ENCODE measurements around the gene HAPLN1. TPM values are rescaled to one million over a fixed set of nuclear protein-coding genes. Genes with fewer than 3 reads are reported as not detected.

The HAPLN1 gene
- total and polyA plus RNA-seq, 2 experiments from 2014 or later, result 1.5 to 4.0 TPM

GRCh38 chr5:83653669-83654068 lies 67.0 kb downstream of the HAPLN1 start:
- no peak overlapping the region for H3K4me2 ChIP-seq
- H2AFZ ChIP-seq, result no peak overlapping the region
- no peak for TF ChIP-seq ZNF331 (CRISPR knock-in tag; IDR thresholded peaks at IDR 0.05; ENCODE audit: low read depth)
- TF ChIP-seq STAT1 (IDR thresholded peaks at IDR 0.05; ENCODE audit: unreplicated experiment), result no peak
- TF ChIP-seq, protein P1, sequence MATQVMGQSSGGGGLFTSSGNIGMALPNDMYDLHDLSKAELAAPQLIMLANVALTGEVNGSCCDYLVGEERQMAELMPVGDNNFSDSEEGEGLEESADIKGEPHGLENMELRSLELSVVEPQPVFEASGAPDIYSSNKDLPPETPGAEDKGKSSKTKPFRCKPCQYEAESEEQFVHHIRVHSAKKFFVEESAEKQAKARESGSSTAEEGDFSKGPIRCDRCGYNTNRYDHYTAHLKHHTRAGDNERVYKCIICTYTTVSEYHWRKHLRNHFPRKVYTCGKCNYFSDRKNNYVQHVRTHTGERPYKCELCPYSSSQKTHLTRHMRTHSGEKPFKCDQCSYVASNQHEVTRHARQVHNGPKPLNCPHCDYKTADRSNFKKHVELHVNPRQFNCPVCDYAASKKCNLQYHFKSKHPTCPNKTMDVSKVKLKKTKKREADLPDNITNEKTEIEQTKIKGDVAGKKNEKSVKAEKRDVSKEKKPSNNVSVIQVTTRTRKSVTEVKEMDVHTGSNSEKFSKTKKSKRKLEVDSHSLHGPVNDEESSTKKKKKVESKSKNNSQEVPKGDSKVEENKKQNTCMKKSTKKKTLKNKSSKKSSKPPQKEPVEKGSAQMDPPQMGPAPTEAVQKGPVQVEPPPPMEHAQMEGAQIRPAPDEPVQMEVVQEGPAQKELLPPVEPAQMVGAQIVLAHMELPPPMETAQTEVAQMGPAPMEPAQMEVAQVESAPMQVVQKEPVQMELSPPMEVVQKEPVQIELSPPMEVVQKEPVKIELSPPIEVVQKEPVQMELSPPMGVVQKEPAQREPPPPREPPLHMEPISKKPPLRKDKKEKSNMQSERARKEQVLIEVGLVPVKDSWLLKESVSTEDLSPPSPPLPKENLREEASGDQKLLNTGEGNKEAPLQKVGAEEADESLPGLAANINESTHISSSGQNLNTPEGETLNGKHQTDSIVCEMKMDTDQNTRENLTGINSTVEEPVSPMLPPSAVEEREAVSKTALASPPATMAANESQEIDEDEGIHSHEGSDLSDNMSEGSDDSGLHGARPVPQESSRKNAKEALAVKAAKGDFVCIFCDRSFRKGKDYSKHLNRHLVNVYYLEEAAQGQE (IDR thresholded peaks at IDR 0.05; ENCODE audit: unreplicated experiment), result no peak
- TF ChIP-seq CREB1 (CRISPR knock-in tag; IDR thresholded peaks at IDR 0.05; ENCODE audit: low read depth), result no peak
- no peak for TF ChIP-seq EZH2 (IDR thresholded peaks at IDR 0.05; ENCODE audit: low read depth, unreplicated experiment)
- no peak for TF ChIP-seq JUNB (IDR thresholded peaks at IDR 0.05; ENCODE audit: unreplicated experiment)
- TF ChIP-seq, protein P2, sequence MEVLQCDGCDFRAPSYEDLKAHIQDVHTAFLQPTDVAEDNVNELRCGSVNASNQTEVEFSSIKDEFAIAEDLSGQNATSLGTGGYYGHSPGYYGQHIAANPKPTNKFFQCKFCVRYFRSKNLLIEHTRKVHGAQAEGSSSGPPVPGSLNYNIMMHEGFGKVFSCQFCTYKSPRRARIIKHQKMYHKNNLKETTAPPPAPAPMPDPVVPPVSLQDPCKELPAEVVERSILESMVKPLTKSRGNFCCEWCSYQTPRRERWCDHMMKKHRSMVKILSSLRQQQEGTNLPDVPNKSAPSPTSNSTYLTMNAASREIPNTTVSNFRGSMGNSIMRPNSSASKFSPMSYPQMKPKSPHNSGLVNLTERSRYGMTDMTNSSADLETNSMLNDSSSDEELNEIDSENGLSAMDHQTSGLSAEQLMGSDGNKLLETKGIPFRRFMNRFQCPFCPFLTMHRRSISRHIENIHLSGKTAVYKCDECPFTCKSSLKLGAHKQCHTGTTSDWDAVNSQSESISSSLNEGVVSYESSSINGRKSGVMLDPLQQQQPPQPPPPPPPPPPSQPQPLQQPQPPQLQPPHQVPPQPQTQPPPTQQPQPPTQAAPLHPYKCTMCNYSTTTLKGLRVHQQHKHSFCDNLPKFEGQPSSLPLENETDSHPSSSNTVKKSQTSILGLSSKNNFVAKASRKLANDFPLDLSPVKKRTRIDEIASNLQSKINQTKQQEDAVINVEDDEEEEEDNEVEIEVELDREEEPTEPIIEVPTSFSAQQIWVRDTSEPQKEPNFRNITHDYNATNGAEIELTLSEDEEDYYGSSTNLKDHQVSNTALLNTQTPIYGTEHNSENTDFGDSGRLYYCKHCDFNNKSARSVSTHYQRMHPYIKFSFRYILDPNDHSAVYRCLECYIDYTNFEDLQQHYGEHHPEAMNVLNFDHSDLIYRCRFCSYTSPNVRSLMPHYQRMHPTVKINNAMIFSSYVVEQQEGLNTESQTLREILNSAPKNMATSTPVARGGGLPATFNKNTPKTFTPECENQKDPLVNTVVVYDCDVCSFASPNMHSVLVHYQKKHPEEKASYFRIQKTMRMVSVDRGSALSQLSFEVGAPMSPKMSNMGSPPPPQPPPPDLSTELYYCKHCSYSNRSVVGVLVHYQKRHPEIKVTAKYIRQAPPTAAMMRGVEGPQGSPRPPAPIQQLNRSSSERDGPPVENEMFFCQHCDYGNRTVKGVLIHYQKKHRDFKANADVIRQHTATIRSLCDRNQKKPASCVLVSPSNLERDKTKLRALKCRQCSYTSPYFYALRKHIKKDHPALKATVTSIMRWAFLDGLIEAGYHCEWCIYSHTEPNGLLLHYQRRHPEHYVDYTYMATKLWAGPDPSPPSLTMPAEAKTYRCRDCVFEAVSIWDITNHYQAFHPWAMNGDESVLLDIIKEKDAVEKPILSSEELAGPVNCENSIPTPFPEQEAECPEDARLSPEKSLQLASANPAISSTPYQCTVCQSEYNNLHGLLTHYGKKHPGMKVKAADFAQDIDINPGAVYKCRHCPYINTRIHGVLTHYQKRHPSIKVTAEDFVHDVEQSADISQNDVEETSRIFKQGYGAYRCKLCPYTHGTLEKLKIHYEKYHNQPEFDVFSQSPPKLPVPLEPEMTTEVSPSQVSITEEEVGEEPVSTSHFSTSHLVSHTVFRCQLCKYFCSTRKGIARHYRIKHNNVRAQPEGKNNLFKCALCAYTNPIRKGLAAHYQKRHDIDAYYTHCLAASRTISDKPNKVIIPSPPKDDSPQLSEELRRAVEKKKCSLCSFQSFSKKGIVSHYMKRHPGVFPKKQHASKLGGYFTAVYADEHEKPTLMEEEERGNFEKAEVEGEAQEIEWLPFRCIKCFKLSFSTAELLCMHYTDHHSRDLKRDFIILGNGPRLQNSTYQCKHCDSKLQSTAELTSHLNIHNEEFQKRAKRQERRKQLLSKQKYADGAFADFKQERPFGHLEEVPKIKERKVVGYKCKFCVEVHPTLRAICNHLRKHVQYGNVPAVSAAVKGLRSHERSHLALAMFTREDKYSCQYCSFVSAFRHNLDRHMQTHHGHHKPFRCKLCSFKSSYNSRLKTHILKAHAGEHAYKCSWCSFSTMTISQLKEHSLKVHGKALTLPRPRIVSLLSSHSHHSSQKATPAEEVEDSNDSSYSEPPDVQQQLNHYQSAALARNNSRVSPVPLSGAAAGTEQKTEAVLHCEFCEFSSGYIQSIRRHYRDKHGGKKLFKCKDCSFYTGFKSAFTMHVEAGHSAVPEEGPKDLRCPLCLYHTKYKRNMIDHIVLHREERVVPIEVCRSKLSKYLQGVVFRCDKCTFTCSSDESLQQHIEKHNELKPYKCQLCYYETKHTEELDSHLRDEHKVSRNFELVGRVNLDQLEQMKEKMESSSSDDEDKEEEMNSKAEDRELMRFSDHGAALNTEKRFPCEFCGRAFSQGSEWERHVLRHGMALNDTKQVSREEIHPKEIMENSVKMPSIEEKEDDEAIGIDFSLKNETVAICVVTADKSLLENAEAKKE (CRISPR knock-in tag; IDR thresholded peaks at IDR 0.05), result no peak
- no peak for TF ChIP-seq ZNF114 (CRISPR knock-in tag; IDR thresholded peaks at IDR 0.05)
- TF ChIP-seq POLR2AphosphoS5 (IDR thresholded peaks at IDR 0.05; ENCODE audit: low read depth), result no peak
- no peak for TF ChIP-seq EZH2phosphoT487 (IDR thresholded peaks at IDR 0.05; ENCODE audit: unreplicated experiment)
- TF ChIP-seq, protein P3, sequence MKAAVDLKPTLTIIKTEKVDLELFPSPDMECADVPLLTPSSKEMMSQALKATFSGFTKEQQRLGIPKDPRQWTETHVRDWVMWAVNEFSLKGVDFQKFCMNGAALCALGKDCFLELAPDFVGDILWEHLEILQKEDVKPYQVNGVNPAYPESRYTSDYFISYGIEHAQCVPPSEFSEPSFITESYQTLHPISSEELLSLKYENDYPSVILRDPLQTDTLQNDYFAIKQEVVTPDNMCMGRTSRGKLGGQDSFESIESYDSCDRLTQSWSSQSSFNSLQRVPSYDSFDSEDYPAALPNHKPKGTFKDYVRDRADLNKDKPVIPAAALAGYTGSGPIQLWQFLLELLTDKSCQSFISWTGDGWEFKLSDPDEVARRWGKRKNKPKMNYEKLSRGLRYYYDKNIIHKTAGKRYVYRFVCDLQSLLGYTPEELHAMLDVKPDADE (IDR thresholded peaks at IDR 0.05), result no peak
- TF ChIP-seq, protein P4, sequence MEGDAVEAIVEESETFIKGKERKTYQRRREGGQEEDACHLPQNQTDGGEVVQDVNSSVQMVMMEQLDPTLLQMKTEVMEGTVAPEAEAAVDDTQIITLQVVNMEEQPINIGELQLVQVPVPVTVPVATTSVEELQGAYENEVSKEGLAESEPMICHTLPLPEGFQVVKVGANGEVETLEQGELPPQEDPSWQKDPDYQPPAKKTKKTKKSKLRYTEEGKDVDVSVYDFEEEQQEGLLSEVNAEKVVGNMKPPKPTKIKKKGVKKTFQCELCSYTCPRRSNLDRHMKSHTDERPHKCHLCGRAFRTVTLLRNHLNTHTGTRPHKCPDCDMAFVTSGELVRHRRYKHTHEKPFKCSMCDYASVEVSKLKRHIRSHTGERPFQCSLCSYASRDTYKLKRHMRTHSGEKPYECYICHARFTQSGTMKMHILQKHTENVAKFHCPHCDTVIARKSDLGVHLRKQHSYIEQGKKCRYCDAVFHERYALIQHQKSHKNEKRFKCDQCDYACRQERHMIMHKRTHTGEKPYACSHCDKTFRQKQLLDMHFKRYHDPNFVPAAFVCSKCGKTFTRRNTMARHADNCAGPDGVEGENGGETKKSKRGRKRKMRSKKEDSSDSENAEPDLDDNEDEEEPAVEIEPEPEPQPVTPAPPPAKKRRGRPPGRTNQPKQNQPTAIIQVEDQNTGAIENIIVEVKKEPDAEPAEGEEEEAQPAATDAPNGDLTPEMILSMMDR (conservative IDR thresholded peaks at IDR 0.05; ENCODE audit: low read depth in 2 of 2), result no peak
- no peak for TF ChIP-seq NANOG (IDR thresholded peaks at IDR 0.05; ENCODE audit: borderline replicate concordance)
- no peaks in the 10 kb centered on the region for H3K27me3 ChIP-seq (ENCODE audit: insufficient read depth)
- H3K27ac ChIP-seq (ENCODE audit: low read depth), result no peak overlapping the region
- Mint-ChIP-seq H3K27ac (no peak overlapping the region), H3K36me3 (ENCODE audit: low read depth) (no peaks in the 10 kb centered on the region), H3K4me1 (peaks cover 8% of the 10 kb centered on the region; the same call in 2 of the 3 replicates), H3K9me3 (no peaks in the 10 kb centered on the region; the same call in 2 of the 3 replicates), H3K27me3 (ENCODE audit: insufficient read depth, low read depth, poor library complexity) (no peaks in the 10 kb centered on the region), H3K4me3 (no peak overlapping the region)
- H3K79me2 ChIP-seq (replicated peaks; ENCODE audit: insufficient read depth), result no peaks in the 10 kb centered on the region
- peaks cover 3% of the 10 kb centered on the region; the same call in 1 of the 2 replicates for H3K4me1 ChIP-seq (ENCODE audit: insufficient read depth)
- no peaks in the 10 kb centered on the region; the same call in 1 of the 2 replicates for H3K9me2 ChIP-seq (ENCODE audit: insufficient read depth)
- DNase-seq (ENCODE audit: low spot score) (no peak), ATAC-seq (no peak)
- H3F3A ChIP-seq (replicated peaks; ENCODE audit: low read depth), result no peaks in the 10 kb centered on the region
- no peak overlapping the region for H3K4me3 ChIP-seq
- no peaks in the 10 kb centered on the region for H4K20me1 ChIP-seq (replicated peaks; ENCODE audit: insufficient read depth)
- H3K36me3 ChIP-seq (ENCODE audit: insufficient read depth), result no peaks in the 10 kb centered on the region
